H9 (cell line): Measurements from ENCODE around the gene NPHP4. TPM values are rescaled to one million over a fixed set of nuclear protein-coding genes. Genes with fewer than 3 reads are reported as not detected.
A peak's percentile ranks its signal among the peaks of the same experiment; 100 is the strongest.

Experiments used
- DNase-seq: peaks from one replicate; pipeline ENCODE4 v3.0.0-alpha.2; 2017
- H2AFZ ChIP-seq: one replicate; pipeline ENCODE4 v1.6.1; 2013; ENCODE audit warnings: mild to moderate bottlenecking, low read length, control low read depth, moderate library complexity
- H2AK5ac ChIP-seq: 2 replicates; pipeline ENCODE4 v1.6.1; 2013; ENCODE audit warnings: low read length, control low read depth, mixed read lengths; ENCODE audit not compliant: insufficient read length
- H2BK120ac ChIP-seq: one replicate; pipeline ENCODE4 v1.6.1; 2013; ENCODE audit warnings: low read depth, mild to moderate bottlenecking, low read length, control low read depth, inconsistent platforms; ENCODE audit not compliant: poor library complexity, severe bottlenecking
- H2BK12ac ChIP-seq: 2 replicates; pipeline ENCODE4 v1.6.1; 2013; ENCODE audit warnings: low read length, control low read depth, mixed read lengths, low read depth; ENCODE audit not compliant: insufficient read length
- H2BK15ac ChIP-seq: 2 replicates; pipeline ENCODE4 v1.6.1; 2013; ENCODE audit warnings: low read depth, low read length, control low read depth
- H2BK20ac ChIP-seq: one replicate; pipeline ENCODE4 v1.6.1; 2013; ENCODE audit warnings: low read depth, mild to moderate bottlenecking, low read length, control low read depth, inconsistent platforms; ENCODE audit not compliant: poor library complexity, severe bottlenecking
- H2BK5ac ChIP-seq: 2 replicates; pipeline ENCODE4 v1.6.1; 2013; ENCODE audit warnings: low read length, control low read depth, mixed read lengths; ENCODE audit not compliant: insufficient read length
- H3K14ac ChIP-seq: 2 replicates; pipeline ENCODE4 v1.6.1; 2013; ENCODE audit warnings: low read length, control low read depth; ENCODE audit not compliant: insufficient read depth
- H3K18ac ChIP-seq: 2 replicates; pipeline ENCODE4 v1.6.1; 2013; ENCODE audit warnings: low read depth, mild to moderate bottlenecking, mixed read lengths, low read length, control low read depth; ENCODE audit not compliant: insufficient read length
- H3K23ac ChIP-seq: 2 replicates; pipeline ENCODE4 v1.6.1; 2013; ENCODE audit warnings: low read length, control low read depth, mixed read lengths, low read depth; ENCODE audit not compliant: insufficient read length
- H3K23me2 ChIP-seq: 2 replicates; pipeline ENCODE4 v1.6.1; 2013; ENCODE audit warnings: low read depth, mild to moderate bottlenecking, mixed read lengths, low read length, control low read depth; ENCODE audit not compliant: insufficient read length, poor library complexity, severe bottlenecking
- H3K27ac ChIP-seq: 2 replicates; pipeline ENCODE4 v1.5.1; 2013; ENCODE audit warnings: low read length, control low read depth, mixed read lengths, low read depth; ENCODE audit not compliant: insufficient read length
- H3K27me3 ChIP-seq: 2 replicates; pipeline ENCODE4 v1.6.1; 2013; ENCODE audit warnings: low read length, control low read depth, inconsistent platforms; ENCODE audit not compliant: insufficient read depth
- H3K4ac ChIP-seq: 2 replicates; pipeline ENCODE4 v1.6.1; 2013; ENCODE audit warnings: low read depth, mild to moderate bottlenecking, control low read depth, inconsistent platforms, low read length, moderate library complexity
- H3K4me1 ChIP-seq: 2 replicates; pipeline ENCODE4 v1.6.1; 2013; ENCODE audit warnings: low read length, control low read depth, inconsistent platforms; ENCODE audit not compliant: insufficient read depth
- H3K4me2 ChIP-seq: 2 replicates; pipeline ENCODE4 v1.6.1; 2013; ENCODE audit warnings: low read length, control low read depth, mixed read lengths; ENCODE audit not compliant: insufficient read length, insufficient read depth
- H3K56ac ChIP-seq: 2 replicates; pipeline ENCODE4 v1.6.1; 2013; ENCODE audit warnings: low read depth, mild to moderate bottlenecking, mixed read lengths, low read length, control low read depth; ENCODE audit not compliant: insufficient read length
- H3K79me1 ChIP-seq: 2 replicates; pipeline ENCODE4 v1.6.1; 2013; ENCODE audit warnings: low read depth, mild to moderate bottlenecking, moderate library complexity, low read length, control low read depth, inconsistent platforms; ENCODE audit not compliant: insufficient read depth, poor library complexity, severe bottlenecking
- H3K79me2 ChIP-seq: 2 replicates; pipeline ENCODE4 v1.6.1; 2013; ENCODE audit warnings: low read length, control low read depth, inconsistent platforms; ENCODE audit not compliant: insufficient read depth
- H3K9ac ChIP-seq: 2 replicates; pipeline ENCODE4 v1.6.1; 2013; ENCODE audit warnings: low read length, control low read depth, mixed read lengths; ENCODE audit not compliant: insufficient read length; ENCODE audit errors: extremely low read depth
- H3K9me3 ChIP-seq: one replicate; pipeline ENCODE4 v1.6.1; 2013; ENCODE audit warnings: low read depth, low read length, inconsistent platforms; ENCODE audit not compliant: control insufficient read depth
- H3T11ph ChIP-seq: one replicate; pipeline ENCODE4 v1.6.1; 2013; ENCODE audit warnings: mild to moderate bottlenecking, low read length, control low read depth, inconsistent platforms
- H4K20me1 ChIP-seq: one replicate; pipeline ENCODE4 v1.6.1; 2013; ENCODE audit not compliant: control insufficient read depth, insufficient read length, insufficient read depth
- H4K5ac ChIP-seq: 2 replicates; pipeline ENCODE4 v1.6.1; 2013; ENCODE audit warnings: low read depth, mild to moderate bottlenecking, mixed read lengths, low read length, control low read depth; ENCODE audit not compliant: insufficient read length
- H4K8ac ChIP-seq: replicated peaks from 2 replicates; pipeline ENCODE4 v1.6.1; 2013; ENCODE audit warnings: low read length, control low read depth, mixed read lengths, low read depth; ENCODE audit not compliant: insufficient read length
- H4K91ac ChIP-seq: 2 replicates; pipeline ENCODE4 v1.6.1; 2013; ENCODE audit warnings: low read depth, mild to moderate bottlenecking, moderate library complexity, mixed read lengths, low read length, control low read depth; ENCODE audit not compliant: insufficient read length
- H3K27ac Mint-ChIP-seq, 3 experiments: 2 replicates in 2 of 3; 3 replicates in 1 of 3; pipeline ENCODE4 v1.8.0; 2020 to 2021; ENCODE audit warnings: mixed read lengths in 3 of 3, mild to moderate bottlenecking in 1 of 3, moderate library complexity in 1 of 3
- H3K27me3 Mint-ChIP-seq: 2 replicates; pipeline ENCODE4 v1.8.0; 2021; ENCODE audit warnings: low read depth, mild to moderate bottlenecking, moderate library complexity, mixed read lengths
- H3K36me3 Mint-ChIP-seq, 3 experiments: 2 replicates in 2 of 3; 3 replicates in 1 of 3; pipeline ENCODE4 v1.8.0; 2020 to 2021; ENCODE audit warnings: low read depth in 3 of 3, mixed read lengths in 3 of 3; ENCODE audit not compliant: insufficient read depth in 1 of 3
- H3K4me1 Mint-ChIP-seq, 2 experiments: 2 replicates each; pipeline ENCODE4 v1.8.0; 2020; ENCODE audit warnings: mixed read lengths in 2 of 2
- H3K4me3 Mint-ChIP-seq, 2 experiments: 2 replicates in 1 of 2; 3 replicates in 1 of 2; pipeline ENCODE4 v1.8.0; 2020 to 2021; ENCODE audit warnings: mild to moderate bottlenecking in 2 of 2, mixed read lengths in 2 of 2, moderate library complexity in 1 of 2
- H3K9me3 Mint-ChIP-seq, 2 experiments: 2 replicates in 1 of 2; 3 replicates in 1 of 2; pipeline ENCODE4 v1.8.0; 2020; ENCODE audit warnings: mild to moderate bottlenecking in 2 of 2, mixed read lengths in 2 of 2, moderate library complexity in 1 of 2
- CTCF ChIP-seq: fragments of 200-600 bp; sonication (generic); conservative IDR thresholded peaks from 3 replicates; pipeline ENCODE4 v1.8.0; 2021; ENCODE audit warnings: antibody characterized with exemption, mild to moderate bottlenecking
- WGBS: extraction: QIAGEN DNeasy Blood & Tissue Kit; methylation state at CpG from one replicate; pipeline ENCODE4 v1.1.7; 2013; ENCODE audit warnings: missing lambda C conversion rate, low lambda C conversion rate, mixed read lengths; ENCODE audit not compliant: insufficient read length; ENCODE audit errors: extremely low coverage; 5-methylcytosine and 5-hydroxymethylcytosine counted together
- total RNA-seq: library from RNA; stranded (reverse); gene quantifications from 2 replicates; pipeline ENCODE4 v1.2.1, GENCODE V29; 2021

Gene NPHP4
- total RNA-seq, 1 experiment from 2014 or later: 17.6 TPM

GRCh38 chr1:5989731-5990271 lies 2.4 kb downstream of the NPHP4 start:
- H3K9me3 ChIP-seq: no peaks in the 10 kb centered on the region
- DNase-seq: no peak

More at GRCh38 chr1:5989731-5990271, 2.4 kb downstream of the NPHP4 start:
- Histone ChIP-seq H3K79me1 (no peaks in the 10 kb centered on the region), H4K5ac (no peak overlapping the region), H4K91ac (no peak overlapping the region), H3K14ac (no peak overlapping the region), H4K20me1 (no peaks in the 10 kb centered on the region), H3K23ac (no peak overlapping the region), H2BK20ac (no peak overlapping the region), H3K9ac (no peak overlapping the region), H2BK15ac (no peak overlapping the region), H2AK5ac (no peak overlapping the region), H2AFZ (no peak overlapping the region), H3K4me1 (no peaks in the 10 kb centered on the region), H3K4me2 (no peak overlapping the region), H2BK5ac (no peak overlapping the region), H3K27ac (no peak overlapping the region), H2BK12ac (no peak overlapping the region), H4K8ac (no peak overlapping the region), H3K27me3 (no peaks in the 10 kb centered on the region; the same call in 1 of the 2 replicates), H3K23me2 (peaks cover 14% of the 10 kb centered on the region), H3T11ph (no peak overlapping the region), H3K4ac (no peak overlapping the region), H3K79me2 (0 out of 2 replicates have a peak, but pooled peaks cover 2% of the 10 kb centered on the region), H3K18ac (no peak overlapping the region), H2BK120ac (no peak overlapping the region), H3K56ac (no peak overlapping the region)
- H3K36me3 Mint-ChIP-seq: peaks cover 0 to 3% (median 3%) of the 10 kb centered on the region in 3 experiments; a peak in 2 of 7 replicates
- peaks cover 21% of the 10 kb centered on the region for H3K27me3 Mint-ChIP-seq
- H3K27ac Mint-ChIP-seq: peak overlapping the region in 1 of 3 experiments; percentile 77; a peak in 1 of 7 replicates
- TF ChIP-seq CTCF: no peak
- WGBS: no CpG with 5 or more reads among the region's 18 CpGs
- H3K4me1 Mint-ChIP-seq: peaks cover 22 to 29% of the 10 kb centered on the region in 2 experiments
- H3K9me3 Mint-ChIP-seq: no peaks in the 10 kb centered on the region
- no peak overlapping the region; a peak in 1 of 5 replicates for H3K4me3 Mint-ChIP-seq
